HepG2 (cell line): Measurements from ENCODE around the gene TUBB2B. TPM values are rescaled to one million over a fixed set of nuclear protein-coding genes. Genes with fewer than 3 reads are reported as not detected.
A peak's percentile ranks its signal among the peaks of the same experiment; 100 is the strongest.

Experiments used
- AGO1 ChIP-seq: fragments of 200-400 bp; formaldehyde crosslinking; IDR thresholded peaks from 2 replicates; pipeline ENCODE4 v1.6.1; 2017; ENCODE audit warnings: mild to moderate bottlenecking, low read depth, low read length, moderate library complexity; ENCODE audit not compliant: poor library complexity, severe bottlenecking
- AKAP8 ChIP-seq: sonication (generic); formaldehyde crosslinking; IDR thresholded peaks from 2 replicates; pipeline ENCODE4 v1.5.1; 2020; ENCODE audit warnings: mild to moderate bottlenecking, missing genetic modification reagents
- HMGXB4 ChIP-seq, 2 experiments: sonication (generic) in 1 of 2; formaldehyde crosslinking in 1 of 2; IDR thresholded peaks; 2 replicates each; pipeline versions ENCODE4 v1.4.0 to v1.6.1; 2018 to 2020; ENCODE audit warnings: missing genetic modification reagents in 2 of 2, borderline replicate concordance in 1 of 2, low read depth in 1 of 2, mild to moderate bottlenecking in 1 of 2, missing biosample characterization in 1 of 2
- HNF1B ChIP-seq: sonication (generic); formaldehyde crosslinking; IDR thresholded peaks from 2 replicates; pipeline ENCODE4 v1.5.1; 2020; ENCODE audit warnings: mild to moderate bottlenecking, moderate library complexity, missing genetic modification reagents
- KDM2A ChIP-seq: sonication (generic); formaldehyde crosslinking; IDR thresholded peaks from 2 replicates; pipeline ENCODE4 v1.4.0; 2020; ENCODE audit warnings: low read depth, missing genetic modification reagents, borderline replicate concordance
- PHF8 ChIP-seq: sonication (generic); formaldehyde crosslinking; IDR thresholded peaks from 2 replicates; pipeline ENCODE4 v1.5.0; 2020; ENCODE audit warnings: missing genetic modification reagents
- SRSF1 ChIP-seq: fragments of 200-400 bp; formaldehyde crosslinking; optimal IDR thresholded peaks from 2 replicates; pipeline ENCODE3; 2017; ENCODE audit warnings: mild to moderate bottlenecking, low read depth, low read length, moderate library complexity
- TFDP1 ChIP-seq: IDR thresholded peaks from 2 replicates; pipeline ENCODE4 v1.6.1; 2016; ENCODE audit warnings: missing compliant biosample characterization, missing genetic modification reagents, borderline replicate concordance
- ZBTB40 ChIP-seq, 2 experiments: fragments of 450-650 bp in 1 of 2; sonication (generic) in 1 of 2; formaldehyde crosslinking in 1 of 2; IDR thresholded peaks; 2 replicates each; pipeline versions ENCODE4 v1.6.1 to v1.8.0; 2016 to 2022; ENCODE audit warnings: antibody characterized with exemption in 1 of 2, mild to moderate bottlenecking in 1 of 2, missing genetic modification reagents in 1 of 2
- ZNF253 ChIP-seq: sonication (generic); formaldehyde crosslinking; IDR thresholded peaks from 2 replicates; pipeline ENCODE4 v1.8.0; 2022; ENCODE audit warnings: mild to moderate bottlenecking, missing genetic modification reagents, borderline replicate concordance
- ZNF605 ChIP-seq: sonication (generic); formaldehyde crosslinking; IDR thresholded peaks from 2 replicates; pipeline ENCODE4 v1.8.0; 2022; ENCODE audit warnings: mild to moderate bottlenecking, missing genetic modification reagents
- ZNF678 ChIP-seq: sonication (generic); formaldehyde crosslinking; IDR thresholded peaks from 2 replicates; pipeline ENCODE4 v1.4.0; 2020; ENCODE audit warnings: mild to moderate bottlenecking, missing genetic modification reagents
- polyA plus RNA-seq, 8 experiments: library from polyadenylated mRNA; depleted of rRNA in 3 of 8; stranded (reverse) in 7 of 8; unstranded in 1 of 8; fragments of >200 nt; fragmentation: Illumina TruSeq in 4 of 8; extraction: Trizol in 4 of 8; gene quantifications; 2 replicates each; pipeline versions ENCODE4 v1.2.1 to v1.2.3, GENCODE V29; 2011 to 2016; ENCODE audit warnings: low read depth in 4 of 8, missing spikeins in 1 of 8, mixed read lengths in 1 of 8; ENCODE audit not compliant: insufficient read depth in 1 of 8
- total RNA-seq, 5 experiments: library from RNA; depleted of rRNA; stranded (reverse); fragments of >200 nt; fragmentation: Illumina TruSeq; extraction: Trizol; gene quantifications; 2 replicates each; pipeline ENCODE4 v1.2.3, GENCODE V29; 2016; ENCODE audit warnings: low read depth in 1 of 5

TUBB2B gene
- total and polyA plus RNA-seq, 2 of the 13 experiments (the other 11 are each of a cell fraction or from before 2014, with no cell fraction given): 10.3 to 23.6 TPM

- TF ChIP-seq ZBTB40 (IDR thresholded peaks at IDR 0.05): no peak
- 0 out of 2 replicates have a peak, but pooled peaks have one; percentile 37 for TF ChIP-seq ZBTB40 (CRISPR knock-in tag; IDR thresholded peaks at IDR 0.05)
- TF ChIP-seq TFDP1 (CRISPR knock-in tag): 0 out of 2 replicates have a peak, but pooled peaks have one; percentile 40
- TF ChIP-seq HNF1B (CRISPR knock-in tag): peak; percentile 20; the same call in 1 of the 2 replicates
- 0 out of 2 replicates have a peak, but pooled peaks have one; percentile 32 for TF ChIP-seq PHF8
- TF ChIP-seq ZNF253 (CRISPR knock-in tag): peak; percentile 0; the same call in 1 of the 2 replicates
- TF ChIP-seq HMGXB4 (CRISPR knock-in tag; IDR thresholded peaks at IDR 0.05; ENCODE audit: borderline replicate concordance in 1 of 2, low read depth in 1 of 2): 0 out of 4 replicates have a peak, but pooled peaks of 1 of the 2 experiments have one; percentile 9
- peak; percentile 6; the same call in 1 of the 2 replicates for TF ChIP-seq KDM2A (CRISPR knock-in tag)
- peak; percentile 87 for TF ChIP-seq SRSF1
- 0 out of 2 replicates have a peak, but pooled peaks have one; percentile 40 for TF ChIP-seq ZNF605 (CRISPR knock-in tag)
- TF ChIP-seq ZNF678 (CRISPR knock-in tag): 0 out of 2 replicates have a peak, but pooled peaks have one; percentile 39
- TF ChIP-seq AGO1: peak; percentile 23
- peak; percentile 32; the same call in 1 of the 2 replicates for TF ChIP-seq AKAP8 (CRISPR knock-in tag)
These were observed at the start of gene TUBB2B (continued) for GRCh38 chr6:3227363-3228045.
